OCI-M1 (cell line): ENCODE data around the gene CD27.
A peak's percentile ranks its signal among the peaks of the same experiment; 100 is the strongest.
"Not testable (repeated sequence)": the region's sequence is repeated elsewhere in the genome, so short reads cannot be mapped to it uniquely, and the experiment has no call there.

Experiments
- DNase-seq: peaks from one replicate; lab custom pipeline; 2025; lab: John Stamatoyannopoulos, UW

CD27 gene

GRCh38 chr12:6488240-6488639 lies 43.5 kb downstream of the CD27 start:
- no peak for DNase-seq

GRCh38 chr12:6489449-6489848 lies 44.7 kb downstream of the CD27 start:
- no peak for DNase-seq

GRCh38 chr12:6490673-6491072 lies 45.9 kb downstream of the CD27 start:
- DNase-seq: not testable (repeated sequence)

- peak; percentile 98 for DNase-seq
Measured at GRCh38 chr12:6492838-6493496, 48.2 kb downstream of the CD27 start, which contains the start of gene MRPL51. Gene MRPL51, minus strand, starts transcription at chr12:6493262. Its CDS starts 126 bp downstream, at chr12:6493136.

GRCh38 chr12:6493497-6494257 lies 48.9 kb downstream of the CD27 start, which contains the start of gene NCAPD2:
Gene NCAPD2, plus strand, starts transcription at chr12:6494102. Its CDS starts 997 bp downstream, at chr12:6495099.
- DNase-seq: peak; percentile 98

GRCh38 chr12:6494258-6494743 lies 49.5 kb downstream of the CD27 start:
- peak; percentile 79 for DNase-seq

GRCh38 chr12:6494968-6495367 lies 50.2 kb downstream of the CD27 start:
- DNase-seq: no peak

- not testable (repeated sequence) for DNase-seq
Measured at GRCh38 chr12:6497291-6497690, 52.5 kb downstream of the CD27 start.

- DNase-seq: no peak
Measured at GRCh38 chr12:6500466-6500865, 55.7 kb downstream of the CD27 start.
